HepG2 (cell line): Measurements from ENCODE around the gene ELMOD1. TPM values are rescaled to one million over a fixed set of nuclear protein-coding genes. Genes with fewer than 3 reads are reported as not detected.

Experiments
- ATAC-seq: fragments of 200-7000 bp; cut with Tn5 transposase; 3 replicates; pipeline ENCODE4 v1.9.1; 2020; ENCODE audit warnings: mild to moderate bottlenecking, moderate library complexity
- BruUV-seq: library from RNA; stranded (reverse); fragments of 400-500 nt; replicated peaks from 2 replicates; lab custom pipeline; 2021; lab: Mats Ljungman, UMichigan
- CTCF ChIA-PET: fragments of 300-600 bp; formaldehyde crosslinking; extraction: SDS; loops from one replicate; lab custom pipeline; 2021; ENCODE audit warnings: low total read pairs, inconsistent platforms, low intra/inter-chr PET ratio; lab: Yijun Ruan, JAX
- POLR2A ChIA-PET: fragments of 350-600 bp; sonication (Branson Sonifier 250); formaldehyde crosslinking; loops from one replicate; lab custom pipeline; 2020; ENCODE audit warnings: antibody characterized with exemption, inconsistent platforms; lab: Yijun Ruan, JAX
- DNase-seq: peaks from one replicate; pipeline ENCODE4 v3.0.0-alpha.2; 2015; ENCODE audit warnings: low spot score
- FAIRE-seq: peaks from 3 replicates; lab custom pipeline; 2011; peaks lifted over from hg19 to GRCh38; lab: Jason Lieb, UNC
- H2AFZ ChIP-seq: one replicate; pipeline ENCODE4 v1.6.1; 2011; ENCODE audit warnings: low read length, inconsistent platforms
- H3K27ac ChIP-seq: fragments of 300-600 bp; 3 replicates; pipeline ENCODE4 v1.8.0; 2011; ENCODE audit warnings: mixed run types, mild to moderate bottlenecking, mixed read lengths, low read length, inconsistent platforms; ENCODE audit not compliant: insufficient read depth; ENCODE audit errors: extremely low read length
- H3K27me3 ChIP-seq, 2 experiments: fragments of 200-600 bp in 1 of 2; 2 replicates in 1 of 2; 3 replicates in 1 of 2; pipeline versions ENCODE4 v1.6.0 to v1.8.0; 2011; ENCODE audit warnings: low read length in 2 of 2, mild to moderate bottlenecking in 2 of 2, moderate library complexity in 2 of 2, inconsistent platforms in 1 of 2; ENCODE audit not compliant: insufficient read depth in 2 of 2, control insufficient read depth in 1 of 2
- H3K36me3 ChIP-seq, 2 experiments: fragments of 200-600 bp in 1 of 2; replicated peaks in 1 of 2; 2 replicates in 1 of 2; 3 replicates in 1 of 2; pipeline versions ENCODE4 v1.5.1 to v1.8.0; 2011; ENCODE audit warnings: low read length in 2 of 2, inconsistent platforms in 1 of 2; ENCODE audit not compliant: insufficient read depth in 2 of 2, control insufficient read depth in 1 of 2
- H3K4me1 ChIP-seq: 2 replicates; pipeline ENCODE4 v1.5.1; 2012; ENCODE audit warnings: low read length, inconsistent platforms; ENCODE audit not compliant: insufficient read depth
- H3K4me2 ChIP-seq: 2 replicates; pipeline ENCODE4 v1.6.0; 2011; ENCODE audit warnings: low read depth, low read length, inconsistent platforms
- H3K4me3 ChIP-seq, 3 experiments: fragments of 200-600 bp in 1 of 3; sonication (generic), shearing (Covaris generic) in 1 of 3; replicated peaks in 1 of 3; 2 replicates each; pipeline ENCODE4 v1.5.1; 2011 to 2016; ENCODE audit warnings: low read length in 3 of 3, inconsistent platforms in 2 of 3, low read depth in 2 of 3, mild to moderate bottlenecking in 2 of 3, control low read depth in 1 of 3, mixed read lengths in 1 of 3; ENCODE audit not compliant: insufficient read depth in 1 of 3
- H3K79me2 ChIP-seq: one replicate; pipeline ENCODE4 v1.6.1; 2011; ENCODE audit warnings: low read length, inconsistent platforms; ENCODE audit not compliant: insufficient read depth
- H3K9ac ChIP-seq: 2 replicates; pipeline ENCODE4 v1.6.0; 2011; ENCODE audit warnings: mild to moderate bottlenecking, low read depth, low read length, inconsistent platforms; ENCODE audit not compliant: insufficient read depth
- H3K9me3 ChIP-seq: 2 replicates; pipeline ENCODE4 v1.5.1; 2012; ENCODE audit warnings: mild to moderate bottlenecking, low read length
- H4K20me1 ChIP-seq: 2 replicates; pipeline ENCODE4 v1.6.0; 2011; ENCODE audit warnings: inconsistent platforms, mild to moderate bottlenecking, low read length, moderate library complexity; ENCODE audit not compliant: insufficient read depth
- CENPX ChIP-seq: sonication (generic); formaldehyde crosslinking; IDR thresholded peaks from 2 replicates; pipeline ENCODE4 v1.9.0; 2021; ENCODE audit warnings: mild to moderate bottlenecking, missing genetic modification reagents, moderate library complexity
- FOXA1 ChIP-seq, 2 experiments: fragments of 450-650 bp in 1 of 2; sonication (generic) in 1 of 2; formaldehyde crosslinking in 1 of 2; IDR thresholded peaks; 2 replicates each; pipeline versions ENCODE4 v1.4.0 to v1.6.1; 2016 to 2020; ENCODE audit warnings: missing genetic modification reagents in 1 of 2
- HES4 ChIP-seq: sonication (generic); formaldehyde crosslinking; IDR thresholded peaks from 2 replicates; pipeline ENCODE4 v1.9.0; 2021; ENCODE audit warnings: mild to moderate bottlenecking, missing genetic modification reagents, borderline replicate concordance
- MYC ChIP-seq: sonication (generic); formaldehyde crosslinking; IDR thresholded peaks from 2 replicates; pipeline ENCODE4 v1.9.0; 2021; ENCODE audit warnings: missing genetic modification reagents, borderline replicate concordance
- NR2F6 ChIP-seq, 2 experiments: IDR thresholded peaks; 2 replicates each; pipeline ENCODE4 v1.6.1; 2016; ENCODE audit warnings: antibody characterized with exemption in 1 of 2, mild to moderate bottlenecking in 1 of 2
- SRY ChIP-seq: sonication (generic); formaldehyde crosslinking; IDR thresholded peaks from 2 replicates; pipeline ENCODE4 v1.8.0; 2022; ENCODE audit warnings: mild to moderate bottlenecking, missing genetic modification reagents
- ZNF207 ChIP-seq: fragments of 450-650 bp; IDR thresholded peaks from 2 replicates; pipeline ENCODE4 v1.6.1; 2016; ENCODE audit warnings: antibody characterized with exemption, borderline replicate concordance
- ZNF737 ChIP-seq: sonication (generic); formaldehyde crosslinking; IDR thresholded peaks from 2 replicates; pipeline ENCODE4 v1.5.0; 2020; ENCODE audit warnings: missing genetic modification reagents, mild to moderate bottlenecking, borderline replicate concordance
- ZSCAN20 ChIP-seq: sonication (generic); formaldehyde crosslinking; IDR thresholded peaks from 2 replicates; pipeline ENCODE4 v1.4.0; 2020; ENCODE audit warnings: missing genetic modification reagents, mild to moderate bottlenecking, borderline replicate concordance
- WGBS: methylation state at CpG from one replicate; pipeline ENCODE4 v1.1.6; 2017; ENCODE audit warnings: low lambda C conversion rate; 5-methylcytosine and 5-hydroxymethylcytosine counted together
- in situ Hi-C: cut with HindIII; loops from 2 replicates; pipeline ENCODE4 v1.10.0; 2017; ENCODE audit warnings: low pct_unique_long_range_greater_than_20kb; ENCODE audit not compliant: extremely low pct_ligation_motif_present
- intact Hi-C: fragments of 100-400 bp; cut with micrococcal nuclease; formaldehyde crosslinking; loops from one replicate; pipeline ENCODE4 v1.10.0; 2022; ENCODE audit not compliant: unreplicated experiment
- polyA plus RNA-seq, 8 experiments: library from polyadenylated mRNA; depleted of rRNA in 3 of 8; stranded (reverse) in 7 of 8; unstranded in 1 of 8; fragments of >200 nt; fragmentation: Illumina TruSeq in 4 of 8; extraction: Trizol in 4 of 8; gene quantifications; 2 replicates each; pipeline versions ENCODE4 v1.2.1 to v1.2.3, GENCODE V29; 2011 to 2016; ENCODE audit warnings: low read depth in 4 of 8, missing spikeins in 1 of 8, mixed read lengths in 1 of 8; ENCODE audit not compliant: insufficient read depth in 1 of 8
- total RNA-seq, 5 experiments: library from RNA; depleted of rRNA; stranded (reverse); fragments of >200 nt; fragmentation: Illumina TruSeq; extraction: Trizol; gene quantifications; 2 replicates each; pipeline ENCODE4 v1.2.3, GENCODE V29; 2016; ENCODE audit warnings: low read depth in 1 of 5
- TF ChIP-seq, protein P1 (sequence below): conservative IDR thresholded peaks from 2 replicates; pipeline ENCODE4 v1.6.1; 2018; ENCODE audit warnings: missing genetic modification reagents
- TF ChIP-seq, protein P2 (sequence below): sonication (generic); formaldehyde crosslinking; IDR thresholded peaks from 2 replicates; pipeline ENCODE4 v1.5.0; 2020; ENCODE audit warnings: missing genetic modification reagents
- TF ChIP-seq, protein P3 (sequence below): IDR thresholded peaks from 2 replicates; pipeline ENCODE4 v1.6.1; 2016; ENCODE audit warnings: low read depth, missing genetic modification reagents, missing compliant biosample characterization
- TF ChIP-seq, protein P4 (sequence below): IDR thresholded peaks from 2 replicates; pipeline ENCODE4 v1.6.1; 2016; ENCODE audit warnings: mild to moderate bottlenecking
- TF ChIP-seq, protein P5 (sequence below): sonication (generic); formaldehyde crosslinking; IDR thresholded peaks from 2 replicates; pipeline ENCODE4 v1.8.1; 2023; ENCODE audit warnings: missing genetic modification reagents, inconsistent platforms, borderline replicate concordance

The ELMOD1 gene
- total and polyA plus RNA-seq, 2 of the 13 experiments (the other 11 are each of a cell fraction or from before 2014, with no cell fraction given), result not detected

DNA sequence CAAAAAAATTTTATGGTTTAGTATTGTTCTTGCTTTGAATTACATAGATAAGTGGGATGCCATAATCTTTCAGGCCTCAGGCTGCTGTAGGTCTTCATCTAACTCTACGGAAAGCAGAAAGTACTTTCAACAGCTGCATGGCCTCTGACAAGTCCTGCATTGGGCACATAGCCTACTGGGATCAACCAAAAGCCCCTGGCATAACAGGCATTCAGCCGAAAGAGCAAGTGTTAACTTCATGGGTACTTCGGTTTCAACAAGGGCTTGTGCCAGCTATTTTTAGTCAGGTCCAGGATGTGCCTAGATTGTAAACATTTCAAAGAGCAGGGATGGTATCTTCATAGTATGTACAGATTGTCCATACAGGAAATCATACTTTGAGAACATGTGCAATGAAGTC, 117.8 kb downstream of the ELMOD1 start:
- Histone ChIP-seq H3K36me3 (no peaks in the 10 kb centered on the region), H3K4me2 (no peak overlapping the region), H3K9me3 (no peaks in the 10 kb centered on the region), H3K27ac (no peak overlapping the region), H3K4me3 (no peak overlapping the region), H3K27me3 (peaks cover 0 to 6% of the 10 kb centered on the region in 2 experiments; a peak in 1 of 5 replicates), H3K79me2 (no peaks in the 10 kb centered on the region), H4K20me1 (no peaks in the 10 kb centered on the region), H3K4me1 (no peaks in the 10 kb centered on the region), H3K9ac (no peak overlapping the region), H2AFZ (no peak overlapping the region)
- intact Hi-C loops (no loop called here), in situ Hi-C loops (no loop called here)
- no TSS peak for BruUV-seq
- FAIRE-seq (no peak), ATAC-seq (no peak), DNase-seq (no peak)
- 28% methylated on average over 3 of the region's 3 CpGs for WGBS
- ChIA-PET POLR2A (no interaction called here), CTCF (no interaction called here)
- TF ChIP-seq, protein P1, sequence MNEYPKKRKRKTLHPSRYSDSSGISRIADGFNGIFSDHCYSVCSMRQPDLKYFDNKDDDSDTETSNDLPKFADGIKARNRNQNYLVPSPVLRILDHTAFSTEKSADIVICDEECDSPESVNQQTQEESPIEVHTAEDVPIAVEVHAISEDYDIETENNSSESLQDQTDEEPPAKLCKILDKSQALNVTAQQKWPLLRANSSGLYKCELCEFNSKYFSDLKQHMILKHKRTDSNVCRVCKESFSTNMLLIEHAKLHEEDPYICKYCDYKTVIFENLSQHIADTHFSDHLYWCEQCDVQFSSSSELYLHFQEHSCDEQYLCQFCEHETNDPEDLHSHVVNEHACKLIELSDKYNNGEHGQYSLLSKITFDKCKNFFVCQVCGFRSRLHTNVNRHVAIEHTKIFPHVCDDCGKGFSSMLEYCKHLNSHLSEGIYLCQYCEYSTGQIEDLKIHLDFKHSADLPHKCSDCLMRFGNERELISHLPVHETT (CRISPR knock-in tag), result no peak
- no peak for TF ChIP-seq MYC (CRISPR knock-in tag)
- TF ChIP-seq NR2F6 (IDR thresholded peaks at IDR 0.05), result no peak
- no peak for TF ChIP-seq NR2F6 (CRISPR knock-in tag; IDR thresholded peaks at IDR 0.05)
- TF ChIP-seq, protein P2, sequence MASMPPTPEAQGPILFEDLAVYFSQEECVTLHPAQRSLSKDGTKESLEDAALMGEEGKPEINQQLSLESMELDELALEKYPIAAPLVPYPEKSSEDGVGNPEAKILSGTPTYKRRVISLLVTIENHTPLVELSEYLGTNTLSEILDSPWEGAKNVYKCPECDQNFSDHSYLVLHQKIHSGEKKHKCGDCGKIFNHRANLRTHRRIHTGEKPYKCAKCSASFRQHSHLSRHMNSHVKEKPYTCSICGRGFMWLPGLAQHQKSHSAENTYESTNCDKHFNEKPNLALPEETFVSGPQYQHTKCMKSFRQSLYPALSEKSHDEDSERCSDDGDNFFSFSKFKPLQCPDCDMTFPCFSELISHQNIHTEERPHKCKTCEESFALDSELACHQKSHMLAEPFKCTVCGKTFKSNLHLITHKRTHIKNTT (CRISPR knock-in tag), result no peak
- no peak for TF ChIP-seq HES4 (CRISPR knock-in tag)
- TF ChIP-seq, protein P3, sequence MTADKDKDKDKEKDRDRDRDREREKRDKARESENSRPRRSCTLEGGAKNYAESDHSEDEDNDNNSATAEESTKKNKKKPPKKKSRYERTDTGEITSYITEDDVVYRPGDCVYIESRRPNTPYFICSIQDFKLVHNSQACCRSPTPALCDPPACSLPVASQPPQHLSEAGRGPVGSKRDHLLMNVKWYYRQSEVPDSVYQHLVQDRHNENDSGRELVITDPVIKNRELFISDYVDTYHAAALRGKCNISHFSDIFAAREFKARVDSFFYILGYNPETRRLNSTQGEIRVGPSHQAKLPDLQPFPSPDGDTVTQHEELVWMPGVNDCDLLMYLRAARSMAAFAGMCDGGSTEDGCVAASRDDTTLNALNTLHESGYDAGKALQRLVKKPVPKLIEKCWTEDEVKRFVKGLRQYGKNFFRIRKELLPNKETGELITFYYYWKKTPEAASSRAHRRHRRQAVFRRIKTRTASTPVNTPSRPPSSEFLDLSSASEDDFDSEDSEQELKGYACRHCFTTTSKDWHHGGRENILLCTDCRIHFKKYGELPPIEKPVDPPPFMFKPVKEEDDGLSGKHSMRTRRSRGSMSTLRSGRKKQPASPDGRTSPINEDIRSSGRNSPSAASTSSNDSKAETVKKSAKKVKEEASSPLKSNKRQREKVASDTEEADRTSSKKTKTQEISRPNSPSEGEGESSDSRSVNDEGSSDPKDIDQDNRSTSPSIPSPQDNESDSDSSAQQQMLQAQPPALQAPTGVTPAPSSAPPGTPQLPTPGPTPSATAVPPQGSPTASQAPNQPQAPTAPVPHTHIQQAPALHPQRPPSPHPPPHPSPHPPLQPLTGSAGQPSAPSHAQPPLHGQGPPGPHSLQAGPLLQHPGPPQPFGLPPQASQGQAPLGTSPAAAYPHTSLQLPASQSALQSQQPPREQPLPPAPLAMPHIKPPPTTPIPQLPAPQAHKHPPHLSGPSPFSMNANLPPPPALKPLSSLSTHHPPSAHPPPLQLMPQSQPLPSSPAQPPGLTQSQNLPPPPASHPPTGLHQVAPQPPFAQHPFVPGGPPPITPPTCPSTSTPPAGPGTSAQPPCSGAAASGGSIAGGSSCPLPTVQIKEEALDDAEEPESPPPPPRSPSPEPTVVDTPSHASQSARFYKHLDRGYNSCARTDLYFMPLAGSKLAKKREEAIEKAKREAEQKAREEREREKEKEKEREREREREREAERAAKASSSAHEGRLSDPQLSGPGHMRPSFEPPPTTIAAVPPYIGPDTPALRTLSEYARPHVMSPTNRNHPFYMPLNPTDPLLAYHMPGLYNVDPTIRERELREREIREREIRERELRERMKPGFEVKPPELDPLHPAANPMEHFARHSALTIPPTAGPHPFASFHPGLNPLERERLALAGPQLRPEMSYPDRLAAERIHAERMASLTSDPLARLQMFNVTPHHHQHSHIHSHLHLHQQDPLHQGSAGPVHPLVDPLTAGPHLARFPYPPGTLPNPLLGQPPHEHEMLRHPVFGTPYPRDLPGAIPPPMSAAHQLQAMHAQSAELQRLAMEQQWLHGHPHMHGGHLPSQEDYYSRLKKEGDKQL (CRISPR knock-in tag), result no peak
- TF ChIP-seq FOXA1 (IDR thresholded peaks at IDR 0.05), result no peak
- TF ChIP-seq FOXA1 (CRISPR knock-in tag; IDR thresholded peaks at IDR 0.05), result no peak
- TF ChIP-seq CENPX, result no peak
- no peak for TF ChIP-seq ZNF207
- TF ChIP-seq SRY, result no peak
- no peak for TF ChIP-seq ZSCAN20
- TF ChIP-seq, protein P4, sequence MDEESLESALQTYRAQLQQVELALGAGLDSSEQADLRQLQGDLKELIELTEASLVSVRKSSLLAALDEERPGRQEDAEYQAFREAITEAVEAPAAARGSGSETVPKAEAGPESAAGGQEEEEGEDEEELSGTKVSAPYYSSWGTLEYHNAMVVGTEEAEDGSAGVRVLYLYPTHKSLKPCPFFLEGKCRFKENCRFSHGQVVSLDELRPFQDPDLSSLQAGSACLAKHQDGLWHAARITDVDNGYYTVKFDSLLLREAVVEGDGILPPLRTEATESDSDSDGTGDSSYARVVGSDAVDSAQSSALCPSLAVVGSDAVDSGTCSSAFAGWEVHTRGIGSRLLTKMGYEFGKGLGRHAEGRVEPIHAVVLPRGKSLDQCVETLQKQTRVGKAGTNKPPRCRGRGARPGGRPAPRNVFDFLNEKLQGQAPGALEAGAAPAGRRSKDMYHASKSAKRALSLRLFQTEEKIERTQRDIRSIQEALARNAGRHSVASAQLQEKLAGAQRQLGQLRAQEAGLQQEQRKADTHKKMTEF, result no peak
- TF ChIP-seq, protein P5, sequence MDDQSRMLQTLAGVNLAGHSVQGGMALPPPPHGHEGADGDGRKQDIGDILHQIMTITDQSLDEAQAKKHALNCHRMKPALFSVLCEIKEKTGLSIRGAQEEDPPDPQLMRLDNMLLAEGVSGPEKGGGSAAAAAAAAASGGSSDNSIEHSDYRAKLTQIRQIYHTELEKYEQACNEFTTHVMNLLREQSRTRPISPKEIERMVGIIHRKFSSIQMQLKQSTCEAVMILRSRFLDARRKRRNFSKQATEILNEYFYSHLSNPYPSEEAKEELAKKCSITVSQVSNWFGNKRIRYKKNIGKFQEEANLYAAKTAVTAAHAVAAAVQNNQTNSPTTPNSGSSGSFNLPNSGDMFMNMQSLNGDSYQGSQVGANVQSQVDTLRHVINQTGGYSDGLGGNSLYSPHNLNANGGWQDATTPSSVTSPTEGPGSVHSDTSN, result no peak
- no peak for TF ChIP-seq ZNF737
